WI38 (cell line): ENCODE results near the gene GALNT12.

Experiments
- H3K4me3 ChIP-seq: 2 replicates; pipeline ENCODE4 v1.5.1; 2011; ENCODE audit warnings: low read depth, mild to moderate bottlenecking, control low read depth, low read length
- TF ChIP-seq, protein P1 (sequence below): IDR thresholded peaks from 2 replicates; pipeline ENCODE4 v1.5.1; 2012; ENCODE audit warnings: low read depth, mild to moderate bottlenecking, control low read depth, low read length

Gene GALNT12

DNA sequence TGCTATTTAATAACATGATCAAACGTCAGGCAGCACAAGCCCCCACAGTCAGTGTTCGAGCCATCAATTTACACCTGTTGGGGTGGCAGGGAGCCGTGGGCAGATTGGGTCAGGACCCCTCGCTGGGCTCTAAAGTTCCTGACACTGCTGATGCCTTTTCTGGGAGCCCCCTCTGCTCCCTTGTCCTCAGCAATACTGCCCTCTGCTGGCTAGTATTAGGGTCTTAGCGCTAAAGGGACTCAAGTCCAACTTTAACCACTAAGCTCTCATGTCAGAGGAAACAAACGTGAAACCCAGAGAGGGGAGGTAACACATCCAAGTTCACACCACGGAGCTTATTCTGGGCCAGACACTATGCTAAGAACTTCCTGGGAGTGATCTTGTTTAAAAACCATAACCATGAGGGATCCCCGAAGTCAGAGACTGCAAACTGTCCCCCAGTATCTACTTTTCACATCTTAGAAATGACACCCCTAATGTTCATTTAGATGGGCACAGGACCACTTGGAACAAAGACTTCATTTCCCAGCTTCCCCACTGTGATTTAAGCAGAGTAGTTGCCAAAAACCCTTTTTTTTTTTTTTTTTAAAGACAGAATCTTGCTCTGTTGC is 31.5 kb upstream of the GALNT12 start:
- H3K4me3 ChIP-seq: no peak overlapping the region
- TF ChIP-seq, protein P1, sequence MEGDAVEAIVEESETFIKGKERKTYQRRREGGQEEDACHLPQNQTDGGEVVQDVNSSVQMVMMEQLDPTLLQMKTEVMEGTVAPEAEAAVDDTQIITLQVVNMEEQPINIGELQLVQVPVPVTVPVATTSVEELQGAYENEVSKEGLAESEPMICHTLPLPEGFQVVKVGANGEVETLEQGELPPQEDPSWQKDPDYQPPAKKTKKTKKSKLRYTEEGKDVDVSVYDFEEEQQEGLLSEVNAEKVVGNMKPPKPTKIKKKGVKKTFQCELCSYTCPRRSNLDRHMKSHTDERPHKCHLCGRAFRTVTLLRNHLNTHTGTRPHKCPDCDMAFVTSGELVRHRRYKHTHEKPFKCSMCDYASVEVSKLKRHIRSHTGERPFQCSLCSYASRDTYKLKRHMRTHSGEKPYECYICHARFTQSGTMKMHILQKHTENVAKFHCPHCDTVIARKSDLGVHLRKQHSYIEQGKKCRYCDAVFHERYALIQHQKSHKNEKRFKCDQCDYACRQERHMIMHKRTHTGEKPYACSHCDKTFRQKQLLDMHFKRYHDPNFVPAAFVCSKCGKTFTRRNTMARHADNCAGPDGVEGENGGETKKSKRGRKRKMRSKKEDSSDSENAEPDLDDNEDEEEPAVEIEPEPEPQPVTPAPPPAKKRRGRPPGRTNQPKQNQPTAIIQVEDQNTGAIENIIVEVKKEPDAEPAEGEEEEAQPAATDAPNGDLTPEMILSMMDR: peak; percentile 64

DNA sequence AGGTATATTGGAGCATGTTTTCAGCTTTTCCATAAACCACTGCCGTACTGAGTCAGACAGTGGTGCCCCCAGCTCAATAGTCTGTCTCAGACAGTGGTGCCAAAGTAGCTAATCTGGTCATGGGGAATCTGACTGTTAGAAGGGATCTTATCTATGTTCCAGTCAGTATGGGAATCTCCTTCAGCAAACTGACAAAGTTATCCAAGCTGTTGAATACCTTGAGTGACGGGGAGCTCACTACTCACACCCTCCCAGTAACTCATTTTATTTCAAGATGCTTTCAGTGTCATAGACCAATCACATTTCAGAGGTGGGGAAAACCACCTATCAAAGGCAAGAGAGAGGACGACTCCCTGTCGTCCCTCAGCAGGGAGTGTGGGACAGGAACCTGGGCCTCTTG is 29.9 kb upstream of the GALNT12 start:
- no peak overlapping the region for H3K4me3 ChIP-seq
- TF ChIP-seq, protein P1: no peak

DNA sequence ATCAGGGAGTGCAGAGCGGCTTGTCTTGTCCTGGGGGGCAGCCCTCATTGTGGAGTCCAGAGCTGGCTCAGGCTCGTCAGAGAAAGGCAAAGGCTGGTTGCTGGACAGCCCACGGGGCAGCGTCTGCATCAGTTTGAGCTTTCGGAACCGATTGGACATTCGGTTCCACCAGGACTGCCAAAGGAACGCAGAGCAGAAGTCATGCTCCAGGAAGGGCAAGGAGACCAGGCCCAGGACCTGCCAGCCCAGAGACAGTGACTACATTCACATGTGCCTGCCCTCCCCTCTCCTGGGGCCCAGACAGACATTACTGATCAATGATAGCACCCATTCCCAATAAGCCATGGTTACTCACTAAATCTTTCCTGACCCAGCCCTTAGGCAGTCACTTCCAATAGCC is 29.2 kb upstream of the GALNT12 start:
- no peak overlapping the region for H3K4me3 ChIP-seq
- TF ChIP-seq, protein P1: no peak

DNA sequence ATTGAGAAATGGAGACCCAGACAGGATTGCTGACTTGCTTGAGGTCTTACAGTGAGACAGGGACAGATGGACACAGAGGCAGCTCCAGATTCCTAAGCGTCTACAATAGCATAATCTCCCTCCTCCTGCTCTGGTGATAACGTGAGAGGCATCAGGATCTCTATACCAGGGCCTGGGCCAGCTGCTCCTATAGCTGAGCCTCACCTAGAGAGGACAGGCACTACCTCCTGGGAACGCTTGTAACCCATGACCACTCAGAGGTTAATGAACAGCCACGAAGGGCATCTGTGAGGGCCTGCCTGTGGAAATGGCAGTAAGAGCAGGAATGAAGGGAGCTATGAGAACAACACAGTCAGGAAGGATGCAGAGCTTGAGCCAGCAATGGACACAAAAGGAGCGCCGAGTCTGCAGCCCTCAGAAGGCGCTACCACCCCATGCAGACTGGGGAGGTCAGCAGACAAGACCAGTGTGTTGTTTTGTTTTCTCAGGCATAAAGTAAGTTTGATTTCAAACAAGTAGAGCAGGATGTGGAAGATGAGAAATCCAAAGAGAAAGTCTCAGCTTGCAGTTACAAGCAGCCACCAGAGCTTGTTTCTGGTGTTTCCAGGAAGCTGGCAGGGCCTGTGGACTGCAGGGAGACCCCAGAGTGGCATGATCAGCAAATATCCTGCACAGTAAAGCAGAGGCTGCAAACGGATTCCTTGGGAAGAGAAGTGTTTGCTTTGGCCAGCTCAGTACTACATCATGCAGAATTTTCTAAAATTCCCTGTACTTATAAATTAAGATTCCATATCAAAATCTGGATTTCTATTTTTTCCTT is 28.5 kb upstream of the GALNT12 start:
- TF ChIP-seq, protein P1: no peak
- H3K4me3 ChIP-seq: no peak overlapping the region

DNA sequence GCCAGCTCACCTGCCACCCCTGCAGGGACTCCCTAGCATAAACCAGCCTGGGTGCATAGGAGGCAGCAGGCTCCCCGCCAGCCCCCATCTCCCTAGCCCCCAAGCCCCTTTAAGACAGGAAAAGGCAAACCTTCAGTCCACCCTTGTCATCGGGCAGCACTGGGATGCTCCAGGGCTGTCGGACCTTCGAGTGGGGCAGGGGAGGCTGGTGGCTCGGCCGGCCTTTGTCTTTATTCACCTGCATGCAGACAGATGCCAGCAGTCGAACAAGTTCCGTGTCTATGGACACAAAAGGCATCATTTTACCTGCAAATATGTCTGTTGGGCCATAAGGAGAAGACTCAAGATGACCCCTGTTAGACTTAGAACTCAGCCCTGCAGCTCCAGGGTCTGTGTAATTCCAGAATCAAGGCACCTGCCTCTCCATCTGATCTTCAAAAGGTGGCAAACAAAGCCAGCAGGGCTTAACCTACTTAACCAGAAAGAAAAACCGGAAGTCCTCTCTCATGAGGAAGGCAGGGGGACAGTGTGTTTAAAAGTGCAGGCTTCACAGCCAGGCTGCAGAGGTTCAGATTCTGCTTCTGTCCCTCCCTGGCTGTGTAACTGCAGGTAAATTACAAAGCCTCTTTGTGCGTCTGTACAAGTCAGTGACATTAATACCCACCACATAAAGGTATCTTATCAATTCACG is 27.3 kb upstream of the GALNT12 start:
- H3K4me3 ChIP-seq: no peak overlapping the region
- TF ChIP-seq, protein P1: no peak

DNA sequence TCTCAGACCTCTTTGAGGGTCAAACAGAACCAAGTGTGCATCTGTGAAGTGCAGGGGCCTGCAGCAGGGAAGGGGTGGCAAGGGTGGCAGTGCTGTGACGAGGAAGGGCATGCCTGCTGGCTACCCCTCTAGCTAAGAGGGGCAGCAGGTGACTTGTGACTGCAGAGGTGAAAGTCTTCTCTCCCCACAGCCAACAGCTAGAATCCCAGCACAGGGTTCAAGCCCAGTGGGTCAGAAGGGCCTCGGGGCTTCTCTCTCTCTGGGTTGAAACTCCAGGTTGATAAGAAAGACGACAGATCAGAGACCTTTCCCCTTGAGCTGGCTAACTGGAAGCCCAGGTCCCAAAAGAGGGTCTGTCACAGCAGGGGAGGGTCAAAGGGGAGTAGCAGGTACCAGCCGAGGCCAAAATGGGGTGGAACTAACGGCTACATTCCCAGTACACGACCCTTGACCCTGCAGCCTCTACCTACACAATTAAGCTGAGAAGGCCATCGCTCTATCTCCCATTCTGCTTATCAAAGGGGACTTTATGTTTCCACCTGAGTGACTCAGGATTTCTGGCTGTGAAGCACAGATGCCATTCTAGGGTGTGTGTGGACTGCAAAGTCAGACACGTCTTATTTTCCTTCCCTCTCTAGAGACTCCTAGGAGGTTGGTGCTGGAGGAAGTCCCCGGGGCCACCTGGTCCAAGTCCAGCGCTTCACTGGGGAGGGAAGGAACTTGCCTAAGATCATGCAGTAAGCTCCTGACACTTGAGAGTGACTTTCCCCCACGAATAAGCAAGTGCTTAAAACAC is 25.7 kb upstream of the GALNT12 start:
- TF ChIP-seq, protein P1: no peak
- H3K4me3 ChIP-seq: no peak overlapping the region
